BE2C (cell line): ENCODE data around the gene ZNF775.
A peak's percentile ranks its signal among the peaks of the same experiment; 100 is the strongest.

Experiments used
- DNase-seq: peaks from one replicate; pipeline ENCODE4 v3.0.0-alpha.2; 2020
- H3K27me3 ChIP-seq: fragments of 250-450 bp; sonication (Bioruptor Pico); 2 replicates; pipeline ENCODE4 v1.5.1; 2020; ENCODE audit warnings: mild to moderate bottlenecking
- H3K36me3 ChIP-seq: fragments of 250-450 bp; sonication (Bioruptor Pico); 2 replicates; pipeline ENCODE4 v1.5.1; 2020; ENCODE audit warnings: mild to moderate bottlenecking
- H3K4me1 ChIP-seq: fragments of 250-450 bp; sonication (Bioruptor Pico); 2 replicates; pipeline ENCODE4 v1.5.1; 2020
- H3K4me3 ChIP-seq: 2 replicates; pipeline ENCODE4 v1.5.1; 2011; ENCODE audit warnings: low read depth, low read length
- H3K9me3 ChIP-seq: fragments of 250-450 bp; sonication (Bioruptor Pico); 2 replicates; pipeline ENCODE4 v1.5.1; 2020
- CTCF ChIP-seq: IDR thresholded peaks from 2 replicates; pipeline ENCODE4 v1.5.1; 2012; ENCODE audit warnings: mild to moderate bottlenecking, low read depth, low read length

The ZNF775 gene

GRCh38 chr7:150420242-150420641 is 41.1 kb downstream of the ZNF775 start:
- TF ChIP-seq CTCF = no peak
- no peak overlapping the region for H3K4me3 ChIP-seq

DNA sequence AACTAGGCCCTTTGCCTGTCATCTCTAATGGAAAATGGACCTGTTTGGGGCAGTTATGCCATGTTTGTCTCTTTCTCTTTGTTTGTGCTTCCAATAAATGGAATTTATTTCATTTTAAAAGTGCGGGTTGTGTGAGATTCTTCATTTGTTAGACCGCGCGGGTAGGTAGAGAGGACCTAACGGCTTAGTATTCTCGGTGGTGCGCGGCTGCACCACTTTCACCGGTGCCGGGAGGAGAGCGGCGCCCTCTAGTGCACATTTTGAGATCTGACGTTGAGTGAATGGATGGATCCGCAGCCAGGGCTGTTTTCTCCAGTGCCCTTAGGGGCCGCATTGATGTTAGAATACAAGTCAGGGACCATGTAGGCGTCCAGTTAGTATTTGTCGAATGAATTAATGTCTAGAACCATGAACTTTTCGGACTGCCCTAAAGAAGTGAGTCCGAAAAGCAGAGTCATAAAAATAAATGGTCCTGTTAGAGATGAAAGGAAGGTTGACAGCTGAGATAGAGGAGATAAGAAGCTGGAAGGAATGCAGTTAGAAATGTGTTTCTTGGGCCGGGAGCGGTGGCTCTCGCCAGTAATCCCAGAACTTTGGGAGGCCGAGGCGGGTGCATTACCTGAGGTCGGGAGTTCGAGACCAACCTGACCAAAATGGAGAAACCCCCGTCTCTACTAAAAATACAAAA is 42.0 kb downstream of the ZNF775 start:
- DNase-seq = peak; percentile 86
- Histone ChIP-seq H3K4me3 (no peak overlapping the region), H3K4me1 (no peaks in the 10 kb centered on the region)

More at GRCh38 chr7:150420242-150420641, 41.1 kb downstream of the ZNF775 start:
- no peaks in the 10 kb centered on the region for H3K4me1 ChIP-seq
- H3K27me3 ChIP-seq = no peaks in the 10 kb centered on the region
- H3K36me3 ChIP-seq = no peaks in the 10 kb centered on the region
- no peaks in the 10 kb centered on the region for H3K9me3 ChIP-seq
- DNase-seq = no peak

GRCh38 chr7:150421831-150422230 is 42.7 kb downstream of the ZNF775 start:
- DNase-seq = no peak
- Histone ChIP-seq H3K9me3 (no peaks in the 10 kb centered on the region), H3K4me3 (no peak overlapping the region), H3K27me3 (no peaks in the 10 kb centered on the region), H3K4me1 (no peaks in the 10 kb centered on the region), H3K36me3 (no peaks in the 10 kb centered on the region)
- TF ChIP-seq CTCF = no peak

More for the DNA sequence above, 42.0 kb downstream of the ZNF775 start:
- H3K36me3 ChIP-seq = no peaks in the 10 kb centered on the region
- peak; percentile 95 for TF ChIP-seq CTCF
- H3K27me3 ChIP-seq = no peaks in the 10 kb centered on the region
- no peaks in the 10 kb centered on the region for H3K9me3 ChIP-seq

- no peaks in the 10 kb centered on the region for H3K36me3 ChIP-seq
- H3K27me3 ChIP-seq = peaks cover 3% of the 10 kb centered on the region; the same call in 1 of the 2 replicates
- no peak for DNase-seq
- no peaks in the 10 kb centered on the region for H3K4me1 ChIP-seq
- no peaks in the 10 kb centered on the region for H3K9me3 ChIP-seq
- TF ChIP-seq CTCF = no peak
- no peak overlapping the region for H3K4me3 ChIP-seq
These were observed 46.5 kb downstream of the ZNF775 start for GRCh38 chr7:150425670-150426069.

DNA sequence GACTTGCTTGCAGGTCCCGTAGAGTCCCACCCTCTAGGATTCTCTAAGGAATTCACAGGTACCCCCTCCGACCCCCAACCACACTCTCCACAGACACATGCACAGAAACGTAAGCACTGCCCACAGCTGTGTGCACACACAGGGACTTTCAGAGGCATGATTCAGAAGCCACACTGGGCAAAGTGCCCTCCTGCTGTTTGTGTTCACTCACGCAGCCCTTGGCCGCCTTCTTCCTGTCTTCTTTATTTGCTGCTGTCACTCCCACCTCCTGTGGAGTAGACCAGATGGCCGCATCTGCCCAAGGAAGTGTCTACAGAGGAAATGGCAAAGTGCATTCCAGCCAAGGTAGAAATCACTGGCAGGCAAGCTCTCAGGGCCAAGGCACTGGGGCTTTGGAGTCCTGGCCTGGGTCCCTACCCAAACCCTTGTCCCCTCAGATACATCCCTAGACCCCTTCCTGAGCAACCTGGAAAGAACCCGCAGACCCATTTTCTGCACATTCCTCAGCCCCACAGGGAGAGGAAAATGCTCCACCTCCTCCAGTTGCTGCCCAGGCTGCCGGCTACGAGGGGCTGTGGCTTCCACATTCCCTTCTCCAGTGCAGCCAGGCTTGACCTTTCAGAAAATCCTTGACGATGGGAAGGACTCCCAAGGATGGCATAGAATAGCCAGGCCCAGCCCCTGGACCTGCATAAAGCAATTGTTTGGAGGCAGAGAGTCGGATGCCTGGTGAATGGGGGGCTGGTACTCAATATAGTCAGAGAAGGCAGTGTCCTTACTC is 49.7 kb downstream of the ZNF775 start:
- no peak for DNase-seq
- Histone ChIP-seq H3K9me3 (no peaks in the 10 kb centered on the region), H3K27me3 (peaks cover 7% of the 10 kb centered on the region), H3K4me3 (no peak overlapping the region), H3K4me1 (no peaks in the 10 kb centered on the region), H3K36me3 (no peaks in the 10 kb centered on the region)
- TF ChIP-seq CTCF = no peak

GRCh38 chr7:150429699-150430098 is 50.6 kb downstream of the ZNF775 start:
- TF ChIP-seq CTCF = no peak
- DNase-seq = no peak
- Histone ChIP-seq H3K4me3 (no peak overlapping the region), H3K4me1 (no peaks in the 10 kb centered on the region), H3K9me3 (no peaks in the 10 kb centered on the region), H3K36me3 (no peaks in the 10 kb centered on the region), H3K27me3 (peaks cover 7% of the 10 kb centered on the region)
